Lung (tissue), 12 donors: Measurements from ENCODE around the gene CFAP58. TPM values are rescaled to one million over a fixed set of nuclear protein-coding genes. Genes with fewer than 3 reads are reported as not detected.
"Not testable (repeated sequence)": the region's sequence is repeated elsewhere in the genome, so short reads cannot be mapped to it uniquely, and the experiment has no call there.

ENCODE experiments used
- ATAC-seq: fragments of 200-7000 bp; cut with Tn5 transposase; one replicate; pipeline ENCODE4 v1.9.1; 2020; ENCODE audit warnings: moderate number of reproducible peaks; ENCODE audit not compliant: insufficient read depth, low FRiP score
- DNase-seq, 3 donors: peaks; one replicate each; pipeline ENCODE4 v3.0.0-alpha.2; 2013 to 2017
- H3K27ac ChIP-seq, 2 donors: one replicate each; pipeline ENCODE4 v1.5.1; 2013; ENCODE audit warnings: mild to moderate bottlenecking in 2 of 2, moderate library complexity in 2 of 2, control low read depth in 1 of 2, inconsistent platforms in 1 of 2, low read depth in 1 of 2, low read length in 1 of 2
- H3K27me3 ChIP-seq, 3 donors: one replicate each; pipeline ENCODE4 v1.5.1; 2013; ENCODE audit warnings: low read length in 2 of 3; ENCODE audit not compliant: control insufficient read depth in 3 of 3, insufficient read depth in 3 of 3
- H3K36me3 ChIP-seq, 4 donors: one replicate each; pipeline ENCODE4 v1.5.1; 2013; ENCODE audit warnings: low read length in 4 of 4, mild to moderate bottlenecking in 1 of 4, moderate library complexity in 1 of 4; ENCODE audit not compliant: control insufficient read depth in 4 of 4, insufficient read depth in 4 of 4
- H3K4me1 ChIP-seq, 5 donors: one replicate each; pipeline ENCODE4 v1.5.1; 2013; ENCODE audit warnings: low read length in 5 of 5, mild to moderate bottlenecking in 2 of 5, moderate library complexity in 1 of 5; ENCODE audit not compliant: control insufficient read depth in 5 of 5, insufficient read depth in 5 of 5
- H3K4me3 ChIP-seq: one replicate; pipeline ENCODE4 v1.5.1; 2013; ENCODE audit warnings: mild to moderate bottlenecking, control low read depth, moderate library complexity
- H3K9ac ChIP-seq, 2 donors: one replicate each; pipeline ENCODE4 v1.5.1; 2013; ENCODE audit warnings: low read length in 2 of 2, control low read depth in 1 of 2; ENCODE audit not compliant: insufficient read depth in 1 of 2
- H3K9me3 ChIP-seq, 4 donors: one replicate each; pipeline ENCODE4 v1.5.1; 2013; ENCODE audit warnings: low read length in 3 of 4, mild to moderate bottlenecking in 1 of 4, moderate library complexity in 1 of 4; ENCODE audit not compliant: control insufficient read depth in 4 of 4, insufficient read depth in 3 of 4
- WGBS, 2 donors: extraction: QIAGEN DNeasy Blood & Tissue Kit; methylation state at CpG; one replicate each; pipeline ENCODE4 v1.1.7; 2013; 5-methylcytosine and 5-hydroxymethylcytosine counted together
- polyA plus RNA-seq, 2 donors: library from polyadenylated mRNA; stranded (reverse); fragments of 200-250 nt; gene quantifications; one replicate each; pipeline ENCODE4 v1.2.1, GENCODE V29; 2013
- total RNA-seq, 2 donors: library from RNA; depleted of rRNA in 1 of 2; stranded (reverse); fragments of >200 nt in 1 of 2; gene quantifications; one replicate each; pipeline ENCODE4 v1.2.1, GENCODE V29; 2014 to 2021
- TF ChIP-seq, protein P1 (sequence below): IDR thresholded peaks from 2 replicates; pipeline ENCODE4 v1.5.1; 2012; ENCODE audit warnings: mild to moderate bottlenecking; ENCODE audit errors: control extremely low read depth, extremely low read depth
- donor health status: control.
- donor health status: control.
- donor health status: Bipolar disorder and iron deficiency.
- donor health status: healthy.
- donor health status: DM: yes; HTN: yes; CAD: no.

Gene CFAP58
- total and polyA plus RNA-seq, 4 donors = 1.4 to 5.4 (median 3.6) TPM

GRCh38 chr10:104468818-104469217, 115.2 kb downstream of the CFAP58 start:
- not testable (repeated sequence) for ATAC-seq, H3K9me3 ChIP-seq, H3K27ac ChIP-seq, H3K9ac ChIP-seq, H3K4me1 ChIP-seq, H3K36me3 ChIP-seq, DNase-seq, H3K27me3 ChIP-seq, H3K4me3 ChIP-seq
- 93 to 95% methylated on average over 2 of the region's 2 CpGs for WGBS, 2 donors

DNA sequence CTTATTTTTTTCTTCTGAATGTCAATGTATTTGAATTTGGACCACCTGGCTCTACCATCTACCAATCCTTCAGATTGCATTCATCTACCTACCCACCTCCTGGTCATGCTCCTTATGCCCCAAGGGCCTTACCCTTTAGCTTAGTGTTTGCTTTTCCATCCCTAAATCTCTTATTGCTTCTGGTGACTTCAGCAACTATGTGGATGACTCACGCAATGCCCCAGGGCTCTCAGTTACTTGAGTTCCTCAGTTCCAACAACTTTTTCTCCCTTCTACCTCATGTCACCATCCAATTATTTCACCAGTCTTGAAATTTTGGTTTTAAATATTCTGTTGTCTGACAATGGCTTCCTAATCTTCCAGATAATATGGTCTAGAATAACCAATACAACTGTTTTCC, 118.9 kb downstream of the CFAP58 start:
- Histone ChIP-seq H3K4me3 (no peak overlapping the region), H3K36me3 (no peaks in the 10 kb centered on the region), H3K27me3 (no peaks in the 10 kb centered on the region), H3K9me3 (no peaks in the 10 kb centered on the region), H3K4me1 (no peaks in the 10 kb centered on the region), H3K27ac (no peak overlapping the region), H3K9ac (no peak overlapping the region)
- 94 to 97% methylated on average over 1 of the region's 1 CpG for WGBS, 2 donors
- DNase-seq (no peak), ATAC-seq (no peak)
- TF ChIP-seq, protein P1, sequence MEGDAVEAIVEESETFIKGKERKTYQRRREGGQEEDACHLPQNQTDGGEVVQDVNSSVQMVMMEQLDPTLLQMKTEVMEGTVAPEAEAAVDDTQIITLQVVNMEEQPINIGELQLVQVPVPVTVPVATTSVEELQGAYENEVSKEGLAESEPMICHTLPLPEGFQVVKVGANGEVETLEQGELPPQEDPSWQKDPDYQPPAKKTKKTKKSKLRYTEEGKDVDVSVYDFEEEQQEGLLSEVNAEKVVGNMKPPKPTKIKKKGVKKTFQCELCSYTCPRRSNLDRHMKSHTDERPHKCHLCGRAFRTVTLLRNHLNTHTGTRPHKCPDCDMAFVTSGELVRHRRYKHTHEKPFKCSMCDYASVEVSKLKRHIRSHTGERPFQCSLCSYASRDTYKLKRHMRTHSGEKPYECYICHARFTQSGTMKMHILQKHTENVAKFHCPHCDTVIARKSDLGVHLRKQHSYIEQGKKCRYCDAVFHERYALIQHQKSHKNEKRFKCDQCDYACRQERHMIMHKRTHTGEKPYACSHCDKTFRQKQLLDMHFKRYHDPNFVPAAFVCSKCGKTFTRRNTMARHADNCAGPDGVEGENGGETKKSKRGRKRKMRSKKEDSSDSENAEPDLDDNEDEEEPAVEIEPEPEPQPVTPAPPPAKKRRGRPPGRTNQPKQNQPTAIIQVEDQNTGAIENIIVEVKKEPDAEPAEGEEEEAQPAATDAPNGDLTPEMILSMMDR = no peak

DNA sequence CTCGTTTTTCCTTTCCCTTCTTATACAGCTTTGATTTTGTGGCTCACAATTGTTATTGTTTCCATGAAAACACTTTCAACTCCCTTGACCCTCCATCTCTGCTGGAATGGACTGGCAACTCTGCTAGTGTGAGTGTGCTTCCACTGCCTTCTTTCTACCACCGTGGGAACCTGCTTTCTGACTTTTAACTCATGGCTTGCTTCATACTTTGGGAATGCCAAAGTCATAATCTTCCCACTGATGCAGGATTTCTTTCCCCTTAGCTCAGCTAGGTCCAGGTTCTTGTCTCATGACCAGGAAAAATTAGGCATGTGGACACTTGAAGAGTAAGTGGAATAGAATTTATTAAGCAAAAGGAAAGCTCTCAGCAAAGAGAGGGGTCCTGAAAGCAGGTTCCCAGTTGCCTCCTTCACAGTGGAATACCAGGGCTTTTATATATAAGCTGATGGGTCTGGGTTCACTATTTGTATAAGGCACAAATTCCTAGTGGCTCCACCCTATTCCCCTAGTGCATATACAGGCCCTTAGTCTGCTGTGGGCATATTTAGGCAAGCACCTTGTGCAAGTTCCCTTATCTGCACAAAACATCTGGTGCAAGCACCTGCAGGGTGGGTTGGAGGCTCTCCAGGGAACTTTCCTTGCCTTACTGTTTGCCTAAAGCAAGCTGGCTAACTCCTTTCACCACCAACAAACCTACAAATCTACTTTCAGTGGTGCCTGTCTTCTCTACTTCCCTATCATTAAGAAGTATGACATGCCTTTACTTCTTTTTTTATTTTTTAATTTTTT, 119.5 kb downstream of the CFAP58 start:
- DNase-seq (no peak), ATAC-seq (no peak)
- H3K36me3 ChIP-seq = no peaks in the 10 kb centered on the region
- no peaks in the 10 kb centered on the region for H3K4me1 ChIP-seq
- TF ChIP-seq, protein P1 = no peak
- H3K27ac ChIP-seq = no peak overlapping the region
- no peaks in the 10 kb centered on the region for H3K27me3 ChIP-seq
- H3K9ac ChIP-seq = no peak overlapping the region
- H3K4me3 ChIP-seq = no peak overlapping the region
- H3K9me3 ChIP-seq = no peaks in the 10 kb centered on the region
- 68 to 77% methylated on average over 2 of the region's 2 CpGs for WGBS, 2 donors

GRCh38 chr10:104478380-104478779, 124.7 kb downstream of the CFAP58 start:
- WGBS, 2 donors = 92 to 97% methylated on average over 3 of the region's 3 CpGs
- H3K4me3 ChIP-seq = no peak overlapping the region
- no peak overlapping the region for H3K9ac ChIP-seq
- H3K27ac ChIP-seq = no peak overlapping the region
- DNase-seq (no peak), ATAC-seq (no peak)
- no peaks in the 10 kb centered on the region for H3K27me3 ChIP-seq
- H3K9me3 ChIP-seq = no peaks in the 10 kb centered on the region
- TF ChIP-seq, protein P1 = no peak
- no peaks in the 10 kb centered on the region for H3K36me3 ChIP-seq
- H3K4me1 ChIP-seq = no peaks in the 10 kb centered on the region
